ENCODE measurements around the gene FMNL3.
"Not testable (repeated sequence)": the region's sequence is repeated elsewhere in the genome, so short reads cannot be mapped to it uniquely, and the experiment has no call there.

Gene FMNL3

DNA sequence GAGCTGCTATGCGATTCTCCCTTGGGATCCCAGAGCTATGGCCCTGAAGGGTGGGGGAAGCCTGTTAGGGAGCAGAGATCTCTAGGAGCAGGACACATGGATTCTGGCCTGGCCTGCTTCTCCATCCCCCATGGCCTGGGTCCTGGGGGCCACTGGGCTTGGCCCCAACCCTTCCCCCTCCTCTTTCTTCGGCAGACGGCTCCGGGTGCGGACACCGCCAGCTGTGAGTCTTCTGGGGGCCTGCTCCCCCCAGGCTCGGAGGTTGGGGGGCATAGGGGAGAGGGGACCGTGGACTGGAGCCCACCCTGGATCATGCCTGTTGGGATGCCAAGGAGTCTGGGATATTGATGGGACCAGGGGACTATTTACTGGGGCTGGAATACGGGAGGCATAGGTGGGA lies 74.8 kb downstream of the FMNL3 start:
- DNase-seq (ENCODE audit: low read depth) = no peak

- DNase-seq (ENCODE audit: low read depth) = no peak
Measured at GRCh38 chr12:49631336-49631907, 75.8 kb downstream of the FMNL3 start.

GRCh38 chr12:49627752-49628360 lies 79.3 kb downstream of the FMNL3 start:
- no peak for DNase-seq (ENCODE audit: low read depth)

- DNase-seq (ENCODE audit: low read depth) = no peak
Measured at GRCh38 chr12:49626836-49627235, 80.4 kb downstream of the FMNL3 start.

DNA sequence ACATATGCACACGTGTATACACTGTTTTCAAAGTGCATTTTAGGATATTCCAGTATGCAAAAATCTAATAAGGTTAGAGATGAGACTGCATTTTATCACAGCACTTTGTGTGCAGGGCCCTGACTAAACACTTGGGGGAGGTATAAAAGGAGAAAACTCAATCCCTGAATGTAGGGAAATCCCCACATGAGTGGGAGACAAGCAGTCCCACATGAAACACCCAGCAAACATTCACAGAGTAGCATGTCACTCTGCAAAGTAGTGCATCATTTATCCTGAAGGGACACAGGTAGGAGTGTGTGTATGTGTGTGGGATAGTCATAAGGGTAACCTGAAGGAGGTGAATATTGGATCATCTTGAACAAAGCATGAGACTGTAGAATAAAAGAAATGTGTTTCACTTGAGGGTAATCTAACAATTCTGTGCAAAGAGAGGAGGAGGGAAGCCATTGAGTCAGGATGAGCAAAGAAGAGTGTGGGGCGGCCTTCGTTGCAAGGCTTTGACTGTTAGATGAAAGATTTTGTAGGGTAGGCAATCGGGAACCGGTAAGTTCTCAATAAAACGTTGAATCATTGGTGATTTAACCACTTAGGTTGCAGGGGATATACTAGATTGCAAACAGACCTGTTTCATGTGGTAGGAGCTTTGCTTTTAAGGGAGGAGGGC lies 80.9 kb downstream of the FMNL3 start:
- DNase-seq (ENCODE audit: low read depth) = no peak

DNA sequence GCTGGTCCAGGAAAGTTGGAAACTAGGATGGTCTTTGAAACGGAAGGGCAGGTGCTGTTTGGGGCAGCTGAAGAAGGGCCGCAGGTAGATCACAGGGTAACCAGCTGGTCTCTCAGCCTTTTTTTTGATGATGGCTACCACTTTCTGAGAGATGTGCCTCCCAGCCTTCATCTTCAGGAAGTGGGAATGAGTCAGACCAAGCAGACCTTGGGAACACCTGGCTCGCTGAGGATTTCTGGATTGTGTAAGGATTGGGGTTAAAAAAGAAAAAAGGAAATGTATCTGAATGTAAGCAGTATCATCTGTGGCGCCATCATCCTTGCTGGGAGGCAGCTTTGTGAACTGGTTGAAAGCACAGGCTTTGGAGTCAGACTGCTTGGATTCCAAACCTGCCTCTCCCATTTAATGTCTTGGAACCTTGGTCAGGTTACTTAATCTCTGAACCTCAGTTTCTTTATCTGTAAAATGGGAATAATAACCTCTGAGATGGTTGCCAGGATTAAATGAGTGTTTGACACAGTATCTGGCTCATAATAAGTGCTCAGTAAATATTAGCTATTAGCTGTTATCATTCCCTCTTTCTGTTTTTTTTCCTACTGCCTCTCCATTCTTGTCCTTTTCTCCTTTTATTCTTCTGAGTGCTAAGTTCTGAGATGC lies 82.2 kb downstream of the FMNL3 start:
- DNase-seq (ENCODE audit: low read depth) = no peak

GRCh38 chr12:49623142-49623904 lies 83.9 kb downstream of the FMNL3 start, which contains the start of gene PRPF40B:
Gene PRPF40B, plus strand, starts transcription at chr12:49623561. Its CDS starts 30 bp downstream, at chr12:49623591.
- DNase-seq (ENCODE audit: low read depth) = peak; percentile 72

DNA sequence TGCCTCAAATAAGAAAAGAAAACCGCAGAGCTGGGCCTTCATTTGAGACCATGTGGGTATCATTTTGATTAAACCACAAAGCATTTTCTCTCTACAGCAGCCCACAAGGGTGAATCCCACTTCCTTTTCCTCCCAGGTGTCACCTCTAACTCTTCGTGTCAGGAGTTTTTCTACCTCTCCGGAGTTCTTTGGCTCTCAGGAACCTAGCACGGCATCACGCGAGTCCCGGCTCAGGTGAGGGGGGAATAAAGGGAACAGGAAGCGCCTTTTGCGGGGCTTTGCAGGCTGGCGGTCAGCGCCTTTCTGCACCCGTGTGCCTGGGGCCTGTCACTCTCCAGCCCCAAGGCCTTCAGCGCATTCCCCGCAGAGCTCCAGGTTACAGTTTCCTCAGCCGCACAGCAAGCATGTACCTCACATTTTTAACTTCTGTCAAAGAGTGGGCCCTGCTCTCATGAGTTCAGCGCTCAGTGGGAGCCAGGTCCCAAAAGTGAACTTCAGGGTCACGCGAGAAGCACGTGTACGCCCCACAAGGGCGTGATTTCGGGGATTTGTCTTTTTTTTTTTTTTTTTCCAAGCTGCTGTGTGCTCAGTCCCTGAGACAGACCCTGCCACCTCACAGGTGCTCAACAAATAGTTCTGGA lies 84.6 kb downstream of the FMNL3 start:
- peak; percentile 19 for DNase-seq (ENCODE audit: low read depth)

GRCh38 chr12:49621651-49622500 lies 85.3 kb downstream of the FMNL3 start:
- DNase-seq (ENCODE audit: low read depth) = no peak

- DNase-seq (ENCODE audit: low read depth) = no peak
Measured at GRCh38 chr12:49619286-49619685, 87.9 kb downstream of the FMNL3 start.

GRCh38 chr12:49618576-49618975 lies 88.6 kb downstream of the FMNL3 start:
- no peak for DNase-seq (ENCODE audit: low read depth)

GRCh38 chr12:49616533-49617219 lies 90.5 kb downstream of the FMNL3 start:
- no peak for DNase-seq (ENCODE audit: low read depth)

- DNase-seq (ENCODE audit: low read depth) = no peak
Measured at GRCh38 chr12:49615725-49616124, 91.5 kb downstream of the FMNL3 start.

DNA sequence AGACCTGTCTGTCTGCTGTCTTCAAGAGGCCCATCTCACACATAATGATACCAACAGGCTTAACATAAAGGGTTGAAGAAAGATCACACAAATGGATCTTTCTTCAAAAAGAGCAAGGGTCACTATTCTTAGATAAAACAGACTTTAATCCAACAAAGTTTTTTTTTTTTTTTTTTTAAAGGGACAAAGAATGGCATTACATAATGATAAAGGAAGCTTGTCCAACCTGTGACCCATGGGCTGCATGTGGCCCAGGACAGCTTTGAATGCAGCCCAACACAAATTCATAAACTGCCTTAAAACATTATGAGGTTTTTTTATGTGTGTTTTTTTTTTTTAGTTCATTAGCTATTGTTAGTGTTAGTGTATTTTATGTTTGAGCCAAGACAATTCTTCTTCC lies 95.0 kb downstream of the FMNL3 start:
- no peak for DNase-seq (ENCODE audit: low read depth)

GRCh38 chr12:49610785-49611184 lies 96.4 kb downstream of the FMNL3 start:
- DNase-seq (ENCODE audit: low read depth) = not testable (repeated sequence)

DNA sequence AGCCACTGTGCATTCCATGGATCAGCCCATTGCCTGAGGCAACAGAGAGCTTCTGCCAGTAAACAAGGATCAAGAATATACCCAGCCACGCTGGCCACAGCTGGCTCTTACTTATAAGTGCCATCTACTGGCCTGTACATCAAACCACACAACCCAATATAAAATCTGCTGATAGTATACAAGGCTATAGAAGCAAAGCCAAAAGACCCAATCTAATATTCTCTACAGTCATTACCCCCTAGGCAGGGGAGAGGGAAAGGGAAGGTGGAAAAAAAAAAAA lies 97.4 kb downstream of the FMNL3 start:
- no peak for DNase-seq (ENCODE audit: low read depth)

DNA sequence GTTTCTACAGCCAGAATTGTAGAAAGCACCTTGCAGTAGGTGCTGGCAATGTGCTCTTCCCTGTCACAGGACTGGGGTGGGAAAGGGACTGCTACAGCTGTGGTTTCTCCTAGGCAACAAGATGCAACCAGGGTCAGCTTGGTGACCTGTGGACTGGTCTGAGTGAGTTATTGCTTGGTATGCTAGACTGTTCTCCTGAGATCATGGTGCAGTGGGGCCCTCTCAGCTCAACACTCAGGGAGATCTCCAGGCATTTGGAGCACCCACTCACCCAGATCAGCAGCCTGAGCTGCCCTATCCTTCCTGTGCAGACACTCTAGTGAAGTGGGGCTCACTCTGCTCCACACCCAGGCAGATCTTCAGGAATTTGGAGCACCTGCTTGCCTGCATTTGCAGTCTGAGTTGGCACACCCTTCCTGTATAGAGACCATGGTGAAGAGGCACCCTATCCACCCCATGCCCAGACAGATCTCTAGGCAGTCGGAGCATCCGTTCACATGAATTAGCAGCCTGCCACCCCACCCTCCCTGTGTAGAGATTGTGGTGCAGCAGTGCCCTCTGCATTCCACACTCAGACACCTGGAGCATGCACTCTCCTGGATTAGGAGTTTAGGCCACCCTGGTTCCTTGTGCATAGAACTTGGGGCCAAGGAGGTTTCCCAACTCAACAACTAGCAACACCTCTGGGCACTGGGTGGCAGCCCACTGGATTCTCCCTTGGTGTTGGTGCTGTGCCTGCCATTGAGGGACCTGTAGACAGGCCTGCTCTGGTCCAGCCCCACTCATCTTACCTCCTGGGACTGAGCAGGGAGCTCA lies 97.9 kb downstream of the FMNL3 start:
- DNase-seq (ENCODE audit: low read depth) = no peak

- DNase-seq (ENCODE audit: low read depth) = not testable (repeated sequence)
Measured at GRCh38 chr12:49605539-49605938, 101.7 kb downstream of the FMNL3 start, which contains the start of gene FAM186B. Gene FAM186B, minus strand, starts transcription at chr12:49605639. Its CDS starts 162 bp downstream, at chr12:49605477.

GRCh38 chr12:49604856-49605255 lies 102.3 kb downstream of the FMNL3 start:
- DNase-seq (ENCODE audit: low read depth) = no peak
